OCI-LY1 (cell line): ENCODE measurements around the gene TUB.

ENCODE experiments used
- H2AFZ ChIP-seq: fragments of 200-600 bp; sonication (generic), shearing (Covaris generic); 2 replicates; pipeline ENCODE4 v1.6.0; 2014; ENCODE audit warnings: antibody characterized with exemption, mild to moderate bottlenecking, low read length
- H3F3A ChIP-seq: fragments of 200-600 bp; sonication (generic), shearing (Covaris generic); 2 replicates; pipeline ENCODE4 v1.6.0; 2014; ENCODE audit warnings: mild to moderate bottlenecking, antibody characterized with exemption, low read length, moderate library complexity; ENCODE audit not compliant: insufficient read depth
- H3K27ac ChIP-seq: fragments of 200-600 bp; sonication (generic); 2 replicates; pipeline ENCODE4 v1.5.1; 2014; ENCODE audit warnings: low read length, mixed run types, mild to moderate bottlenecking, low read depth; ENCODE audit not compliant: poor library complexity, severe bottlenecking
- H3K27me3 ChIP-seq: fragments of 200-600 bp; sonication (generic); 2 replicates; pipeline ENCODE4 v1.6.0; 2014; ENCODE audit warnings: antibody characterized with exemption, mild to moderate bottlenecking, low read length, moderate library complexity; ENCODE audit not compliant: insufficient read depth
- H3K36me3 ChIP-seq: fragments of 200-600 bp; sonication (generic); 2 replicates; pipeline ENCODE4 v1.6.1; 2014; ENCODE audit warnings: mild to moderate bottlenecking, antibody characterized with exemption, low read length, moderate library complexity, mixed read lengths; ENCODE audit not compliant: insufficient read depth
- H3K4me1 ChIP-seq: fragments of 200-600 bp; sonication (generic); 2 replicates; pipeline ENCODE4 v1.5.1; 2014; ENCODE audit warnings: mild to moderate bottlenecking, low read length, moderate library complexity; ENCODE audit not compliant: insufficient read depth, severe bottlenecking
- H3K4me2 ChIP-seq: fragments of 200-600 bp; sonication (generic), shearing (Covaris generic); 2 replicates; pipeline ENCODE4 v1.6.1; 2014; ENCODE audit warnings: low read length
- H3K4me3 ChIP-seq: fragments of 200-600 bp; sonication (generic); 2 replicates; pipeline ENCODE4 v1.5.1; 2014; ENCODE audit warnings: low read length, low read depth, mild to moderate bottlenecking, mixed read lengths; ENCODE audit not compliant: poor library complexity, severe bottlenecking
- H3K79me2 ChIP-seq: fragments of 200-600 bp; shearing (Covaris generic); 2 replicates; pipeline ENCODE4 v1.6.1; 2016; ENCODE audit warnings: mixed run types, low read length, mixed read lengths; ENCODE audit not compliant: insufficient read depth
- H3K9ac ChIP-seq: fragments of 200-600 bp; sonication (generic), shearing (Covaris generic); 2 replicates; pipeline ENCODE4 v1.6.1; 2014; ENCODE audit warnings: mild to moderate bottlenecking, low read length, mixed read lengths
- H3K9me2 ChIP-seq: fragments of 200-600 bp; sonication (generic), shearing (Covaris generic); 2 replicates; pipeline ENCODE4 v1.6.1; 2014; ENCODE audit warnings: low read depth, mild to moderate bottlenecking, low read length, mixed read lengths
- H3K9me3 ChIP-seq: fragments of 200-600 bp; shearing (Covaris generic); 2 replicates; pipeline ENCODE4 v1.6.1; 2014; ENCODE audit warnings: low read length, mixed read lengths
- H4K20me1 ChIP-seq: fragments of 200-600 bp; sonication (generic), shearing (Covaris generic); 2 replicates; pipeline ENCODE4 v1.6.0; 2016; ENCODE audit warnings: mild to moderate bottlenecking, low read length; ENCODE audit not compliant: insufficient read depth
- EZH2 ChIP-seq: fragments of 200-600 bp; sonication (generic), shearing (Covaris generic); IDR thresholded peaks from 2 replicates; pipeline ENCODE4 v1.8.0; 2017; ENCODE audit warnings: borderline replicate concordance, mixed run types, mild to moderate bottlenecking, antibody characterized with exemption, low read length, moderate library complexity, mixed read lengths
- TF ChIP-seq, protein P1 (sequence below): fragments of 200-600 bp; sonication (generic), shearing (Covaris generic); IDR thresholded peaks from 2 replicates; pipeline ENCODE4 v1.5.1; 2017; ENCODE audit warnings: mild to moderate bottlenecking, antibody characterized with exemption, low read length, moderate library complexity, mixed read lengths

Gene TUB

DNA sequence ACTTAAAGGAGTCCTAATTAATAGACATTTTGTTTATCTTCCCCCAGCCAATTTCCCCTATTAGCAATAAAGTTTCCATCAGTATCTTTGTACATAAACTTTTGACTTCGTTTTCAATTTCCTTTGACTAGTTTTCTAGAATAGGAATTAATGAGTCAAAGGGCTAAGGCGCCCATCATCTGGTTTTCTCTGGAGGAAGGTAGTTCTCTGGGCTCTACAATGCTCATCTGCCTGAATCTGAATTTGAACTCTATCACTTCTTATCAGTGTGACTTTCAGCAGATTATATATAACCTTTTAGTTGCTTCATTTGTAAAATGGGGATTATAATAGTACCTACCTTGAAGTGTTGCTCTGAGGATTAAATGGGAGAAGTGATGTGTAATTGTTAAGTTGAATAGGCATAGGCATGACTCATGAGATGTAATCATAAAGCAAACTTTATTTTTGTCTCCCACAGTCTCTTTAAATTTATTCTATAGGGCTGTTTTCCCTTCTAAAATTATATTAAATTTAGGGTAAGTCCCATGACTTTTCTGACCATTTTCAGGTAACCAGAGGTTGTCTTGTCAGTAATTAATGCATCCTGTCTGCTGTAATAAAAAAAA lies 5.8 kb upstream of the TUB start:
- H4K20me1 ChIP-seq = no peaks in the 10 kb centered on the region
- no peaks in the 10 kb centered on the region for H3F3A ChIP-seq
- no peak overlapping the region for H2AFZ ChIP-seq
- H3K36me3 ChIP-seq = no peaks in the 10 kb centered on the region
- no peaks in the 10 kb centered on the region for H3K79me2 ChIP-seq
- H3K9me2 ChIP-seq = no peaks in the 10 kb centered on the region
- TF ChIP-seq, protein P1, sequence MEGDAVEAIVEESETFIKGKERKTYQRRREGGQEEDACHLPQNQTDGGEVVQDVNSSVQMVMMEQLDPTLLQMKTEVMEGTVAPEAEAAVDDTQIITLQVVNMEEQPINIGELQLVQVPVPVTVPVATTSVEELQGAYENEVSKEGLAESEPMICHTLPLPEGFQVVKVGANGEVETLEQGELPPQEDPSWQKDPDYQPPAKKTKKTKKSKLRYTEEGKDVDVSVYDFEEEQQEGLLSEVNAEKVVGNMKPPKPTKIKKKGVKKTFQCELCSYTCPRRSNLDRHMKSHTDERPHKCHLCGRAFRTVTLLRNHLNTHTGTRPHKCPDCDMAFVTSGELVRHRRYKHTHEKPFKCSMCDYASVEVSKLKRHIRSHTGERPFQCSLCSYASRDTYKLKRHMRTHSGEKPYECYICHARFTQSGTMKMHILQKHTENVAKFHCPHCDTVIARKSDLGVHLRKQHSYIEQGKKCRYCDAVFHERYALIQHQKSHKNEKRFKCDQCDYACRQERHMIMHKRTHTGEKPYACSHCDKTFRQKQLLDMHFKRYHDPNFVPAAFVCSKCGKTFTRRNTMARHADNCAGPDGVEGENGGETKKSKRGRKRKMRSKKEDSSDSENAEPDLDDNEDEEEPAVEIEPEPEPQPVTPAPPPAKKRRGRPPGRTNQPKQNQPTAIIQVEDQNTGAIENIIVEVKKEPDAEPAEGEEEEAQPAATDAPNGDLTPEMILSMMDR = no peak
- no peak for TF ChIP-seq EZH2
- H3K27ac ChIP-seq = no peak overlapping the region
- no peak overlapping the region for H3K4me3 ChIP-seq
- no peaks in the 10 kb centered on the region for H3K9me3 ChIP-seq
- H3K4me2 ChIP-seq = no peak overlapping the region
- no peaks in the 10 kb centered on the region for H3K4me1 ChIP-seq
- H3K9ac ChIP-seq = no peak overlapping the region
- H3K27me3 ChIP-seq = no peaks in the 10 kb centered on the region; the same call in 1 of the 2 replicates

DNA sequence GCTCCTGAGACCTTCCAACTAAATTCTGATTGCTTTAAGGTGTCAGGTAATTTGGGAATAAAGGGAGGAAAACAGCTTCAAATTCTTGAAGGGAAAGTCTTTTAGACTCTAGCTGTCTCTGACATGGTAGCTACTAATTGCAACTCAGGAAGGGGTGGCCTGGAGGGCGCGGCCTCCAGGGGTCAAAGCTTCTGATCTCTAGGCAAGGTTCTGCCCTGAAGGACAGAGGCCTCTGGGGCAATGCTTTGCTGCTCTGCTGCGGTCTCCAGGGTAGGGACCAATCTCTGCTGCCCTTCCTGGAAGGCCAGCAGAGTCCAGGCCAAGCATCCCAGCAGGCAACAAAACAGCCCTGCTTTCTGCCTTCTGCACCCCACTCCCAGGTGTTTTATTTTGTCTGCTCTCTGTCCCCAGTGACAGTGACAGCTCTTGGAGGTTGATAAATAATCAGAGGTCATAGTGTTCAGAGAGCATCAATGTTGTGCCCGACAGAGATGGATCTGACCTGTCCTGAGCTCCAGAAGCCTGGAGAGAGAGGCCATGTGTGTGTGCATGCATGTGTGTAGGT lies 1.8 kb upstream of the TUB start:
- Histone ChIP-seq H3K27me3 (no peaks in the 10 kb centered on the region; the same call in 1 of the 2 replicates), H3K4me2 (no peak overlapping the region), H3K9me3 (no peaks in the 10 kb centered on the region), H4K20me1 (no peaks in the 10 kb centered on the region), H3K4me3 (no peak overlapping the region), H3K4me1 (no peaks in the 10 kb centered on the region), H3K27ac (no peak overlapping the region), H3K79me2 (no peaks in the 10 kb centered on the region), H2AFZ (no peak overlapping the region), H3K9ac (no peak overlapping the region), H3K36me3 (no peaks in the 10 kb centered on the region), H3F3A (no peaks in the 10 kb centered on the region), H3K9me2 (no peaks in the 10 kb centered on the region)
- no peak for TF ChIP-seq EZH2
- TF ChIP-seq, protein P1 = no peak

DNA sequence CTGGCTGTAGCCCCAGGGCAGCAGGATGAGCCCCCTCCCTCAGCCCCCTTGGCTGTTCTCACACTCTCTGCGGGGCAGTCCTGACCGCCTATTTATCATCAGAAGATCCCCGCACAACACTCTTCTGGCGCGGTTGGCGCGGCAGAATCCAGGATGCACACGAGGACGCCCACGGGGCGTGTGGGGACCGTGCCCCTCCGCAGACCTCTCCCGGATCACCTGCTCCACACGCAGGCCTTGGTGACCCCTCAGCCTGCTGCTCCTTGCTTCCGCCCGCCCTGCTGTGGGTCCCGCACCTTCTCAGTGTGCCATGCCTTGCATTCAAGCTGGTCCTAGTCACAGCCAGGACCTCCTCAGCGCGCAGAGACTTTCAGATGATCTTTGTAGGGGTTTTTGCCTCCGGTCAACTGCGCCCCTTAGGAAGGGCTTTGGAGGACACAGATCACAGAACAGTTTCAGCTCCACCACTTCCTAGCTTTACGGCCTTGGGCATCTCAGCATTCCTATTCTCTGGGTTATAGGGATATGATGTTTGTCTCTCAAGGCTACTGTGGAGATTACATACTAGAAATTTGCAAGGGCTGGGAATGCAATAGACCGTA lies 841 bp upstream of the TUB start:
- H3K79me2 ChIP-seq = no peaks in the 10 kb centered on the region
- H3K27ac ChIP-seq = no peak overlapping the region
- H3K9ac ChIP-seq = no peak overlapping the region
- no peaks in the 10 kb centered on the region for H3K4me1 ChIP-seq
- no peaks in the 10 kb centered on the region for H3K36me3 ChIP-seq
- no peaks in the 10 kb centered on the region for H3K9me2 ChIP-seq
- no peaks in the 10 kb centered on the region; the same call in 1 of the 2 replicates for H3K27me3 ChIP-seq
- no peaks in the 10 kb centered on the region for H3K9me3 ChIP-seq
- H3F3A ChIP-seq = no peaks in the 10 kb centered on the region
- H2AFZ ChIP-seq = no peak overlapping the region
- no peak overlapping the region for H3K4me3 ChIP-seq
- TF ChIP-seq, protein P1 = no peak
- TF ChIP-seq EZH2 = no peak
- H4K20me1 ChIP-seq = no peaks in the 10 kb centered on the region
- no peak overlapping the region for H3K4me2 ChIP-seq
